Gastrocnemius medialis (tissue), 4 donors: ENCODE results near the gene TNS3. TPM values are rescaled to one million over a fixed set of nuclear protein-coding genes. Genes with fewer than 3 reads are reported as not detected.
A peak's percentile ranks its signal among the peaks of the same experiment; 100 is the strongest.

ENCODE experiments used
- ATAC-seq, 2 donors: fragments of 150-250 bp; one replicate each; pipeline ENCODE4 v1.9.1; 2016
- DNase-seq, 2 donors: peaks; one replicate each; pipeline ENCODE4 v3.0.0-alpha.2; 2019
- H3K27ac ChIP-seq, 4 donors: fragments of 200-600 bp; sonication (generic); 1 replicate in 1 of 4; 2 replicates in 3 of 4; pipeline ENCODE4 v1.5.1; 2016 to 2018; ENCODE audit warnings: mild to moderate bottlenecking in 2 of 4, moderate library complexity in 1 of 4
- H3K27me3 ChIP-seq, 3 donors: fragments of 200-600 bp; sonication (generic) in 2 of 3; 1 replicate in 1 of 3; 2 replicates in 2 of 3; pipeline versions ENCODE4 v1.5.1 to v1.6.0; 2016 to 2019; ENCODE audit warnings: mild to moderate bottlenecking in 1 of 3, moderate library complexity in 1 of 3
- H3K36me3 ChIP-seq, 2 donors: fragments of 200-600 bp; sonication (generic) in 1 of 2; one replicate each; pipeline ENCODE4 v1.5.1; 2017 to 2018
- H3K4me1 ChIP-seq, 2 donors: fragments of 200-600 bp; sonication (generic) in 1 of 2; one replicate each; pipeline ENCODE4 v1.5.1; 2016 to 2017; ENCODE audit warnings: mild to moderate bottlenecking in 2 of 2
- H3K4me3 ChIP-seq, 4 donors: fragments of 200-600 bp; sonication (generic) in 3 of 4; 1 replicate in 1 of 4; 2 replicates in 3 of 4; pipeline ENCODE4 v1.5.1; 2016 to 2019; ENCODE audit warnings: mild to moderate bottlenecking in 2 of 4
- H3K9me3 ChIP-seq, 3 donors: fragments of 200-600 bp; sonication (generic) in 2 of 3; 1 replicate in 1 of 3; 2 replicates in 2 of 3; pipeline ENCODE4 v1.5.1; 2016 to 2019
- CTCF ChIP-seq, 5 experiments: fragments of 450-650 bp in 3 of 5; fragments of 200-600 bp in 2 of 5; sonication (generic) in 2 of 5; IDR thresholded peaks in 4 of 5; conservative IDR thresholded peaks in 1 of 5; 1 replicate in 4 of 5; 2 replicates in 1 of 5; pipeline ENCODE4 v1.5.1; 2016 to 2019; ENCODE audit warnings: antibody characterized with exemption in 5 of 5, mild to moderate bottlenecking in 3 of 5, moderate library complexity in 3 of 5
- POLR2A ChIP-seq, 2 donors: fragments of 450-650 bp; IDR thresholded peaks; one replicate each; pipeline ENCODE4 v1.6.1; 2017; ENCODE audit warnings: antibody characterized with exemption in 2 of 2, mild to moderate bottlenecking in 2 of 2, moderate library complexity in 2 of 2
- in situ Hi-C, 4 donors: fragments of 200-750 bp; cut with MboI; loops; one replicate each; pipeline versions ENCODE4 v1.15.0 to v1.8.0; 2017; ENCODE audit warnings: low sequenced_read_pairs in 4 of 4
- intact Hi-C: fragments of 100-400 bp; cut with DNase I; formaldehyde crosslinking; loops from one replicate; pipeline ENCODE4 v1.15.1; 2023; ENCODE audit warnings: low total_unique reads
- total RNA-seq, 4 donors: library from RNA; depleted of rRNA; stranded (reverse); fragments of >200 nt; gene quantifications; one replicate each; pipeline versions ENCODE4 v1.1.0 to v1.2.3, GENCODE V29; 2016

TNS3 gene
- total RNA-seq, 4 donors from 2014 or later: 39.4 to 64.3 (median 50.5) TPM

- no peaks in the 10 kb centered on the region for H3K27me3 ChIP-seq
- peaks cover 25 to 26% of the 10 kb centered on the region in 2 donors for H3K4me1 ChIP-seq
- H3K36me3 ChIP-seq: no peaks in the 10 kb centered on the region
- in situ Hi-C loops: no loop called here
- H3K9me3 ChIP-seq: no peaks in the 10 kb centered on the region
- peak overlapping the region in 2 of 4 donors; percentile 46 to 55 for H3K27ac ChIP-seq
- intact Hi-C loops: loop anchor here (5.0 kb wide), 2 partner anchors 44 to 56 kb away; partner anchors contain the start of gene TNS3
- no peak for TF ChIP-seq CTCF (IDR thresholded peaks at IDR 0.05 in 4 of 5, conservative IDR thresholded peaks at IDR 0.05 in 1 of 5)
- no peak for TF ChIP-seq POLR2A (IDR thresholded peaks at IDR 0.05)
- peak overlapping the region; percentile 53 to 60 (median 56) for H3K4me3 ChIP-seq
- DNase-seq (no peak), ATAC-seq (no peak)
Observed at GRCh38 chr7:47537716-47538675, 43.9 kb downstream of the TNS3 start.

GRCh38 chr7:47536661-47537611 lies 45.0 kb downstream of the TNS3 start:
- ATAC-seq (peak; percentile 27 to 60), DNase-seq (peak in 1 of 2 donors; percentile 43)
- Histone ChIP-seq H3K27ac (peak overlapping the region in 2 of 4 donors; percentile 46 to 70), H3K36me3 (no peaks in the 10 kb centered on the region), H3K4me1 (peaks cover 25 to 26% of the 10 kb centered on the region in 2 donors), H3K9me3 (no peaks in the 10 kb centered on the region), H3K4me3 (peak overlapping the region; percentile 53 to 60 (median 56)), H3K27me3 (no peaks in the 10 kb centered on the region)
- in situ Hi-C loops: no loop called here
- TF ChIP-seq CTCF (IDR thresholded peaks at IDR 0.05 in 4 of 5, conservative IDR thresholded peaks at IDR 0.05 in 1 of 5) (no peak), POLR2A (IDR thresholded peaks at IDR 0.05) (no peak)
- intact Hi-C loops: loop anchor here (5.0 kb wide), 2 partner anchors 45 to 55 kb away; partner anchors contain the start of gene TNS3

- Histone ChIP-seq H3K27me3 (no peaks in the 10 kb centered on the region), H3K4me1 (peaks cover 25 to 26% of the 10 kb centered on the region in 2 donors)
Observed at GRCh38 chr7:47535704-47536628, 45.9 kb downstream of the TNS3 start.

More at GRCh38 chr7:47535704-47536628, 45.9 kb downstream of the TNS3 start:
- no peaks in the 10 kb centered on the region for H3K36me3 ChIP-seq
- ATAC-seq (no peak), DNase-seq (no peak)
- intact Hi-C loops: loop anchor here (5.0 kb wide), 2 partner anchors 46 to 54 kb away; partner anchors contain the start of gene TNS3
- no peak for TF ChIP-seq CTCF (IDR thresholded peaks at IDR 0.05 in 4 of 5, conservative IDR thresholded peaks at IDR 0.05 in 1 of 5)
- TF ChIP-seq POLR2A (IDR thresholded peaks at IDR 0.05): no peak
- no peaks in the 10 kb centered on the region for H3K9me3 ChIP-seq
- no peak overlapping the region for H3K4me3 ChIP-seq
- H3K27ac ChIP-seq: peak overlapping the region in 3 of 4 donors; percentile 39 to 70 (median 49)
- in situ Hi-C loops: no loop called here
